GM19240 (cell line): ENCODE measurements around the gene SATL1.
"Not testable (repeated sequence)": the region's sequence is repeated elsewhere in the genome, so short reads cannot be mapped to it uniquely, and the experiment has no call there.

Experiments used
- DNase-seq: peaks from one replicate; pipeline ENCODE4 v3.0.0; 2011; ENCODE audit warnings: low spot score; ENCODE audit not compliant: insufficient read length

Gene SATL1, protein sequence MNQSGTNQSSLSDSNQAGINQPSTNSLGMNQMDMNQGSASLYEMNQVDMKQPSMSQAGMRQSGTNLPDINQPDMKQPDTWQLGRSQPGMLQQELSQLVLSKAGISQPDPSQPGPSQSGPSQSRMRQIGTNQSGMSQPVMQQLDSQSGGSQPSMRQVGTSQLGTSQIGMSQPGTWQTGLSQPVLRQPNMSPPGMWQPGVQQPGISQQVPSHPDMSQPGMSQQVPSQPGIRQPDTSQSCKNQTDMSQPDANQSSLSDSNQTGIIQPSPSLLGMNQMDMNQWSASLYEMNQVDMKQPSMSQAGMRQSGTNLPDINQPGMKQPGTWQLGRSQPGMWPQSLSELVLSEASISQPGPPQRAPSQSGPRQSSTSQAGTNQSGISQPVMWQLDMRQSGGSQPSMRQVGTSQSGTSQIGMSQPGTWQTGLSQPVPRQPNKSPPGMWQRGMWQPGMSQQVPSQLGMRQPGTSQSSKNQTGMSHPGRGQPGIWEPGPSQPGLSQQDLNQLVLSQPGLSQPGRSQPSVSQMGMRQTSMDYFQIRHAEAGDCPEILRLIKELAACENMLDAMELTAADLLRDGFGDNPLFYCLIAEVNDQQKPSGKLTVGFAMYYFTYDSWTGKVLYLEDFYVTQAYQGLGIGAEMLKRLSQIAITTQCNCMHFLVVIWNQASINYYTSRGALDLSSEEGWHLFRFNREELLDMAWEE

DNA sequence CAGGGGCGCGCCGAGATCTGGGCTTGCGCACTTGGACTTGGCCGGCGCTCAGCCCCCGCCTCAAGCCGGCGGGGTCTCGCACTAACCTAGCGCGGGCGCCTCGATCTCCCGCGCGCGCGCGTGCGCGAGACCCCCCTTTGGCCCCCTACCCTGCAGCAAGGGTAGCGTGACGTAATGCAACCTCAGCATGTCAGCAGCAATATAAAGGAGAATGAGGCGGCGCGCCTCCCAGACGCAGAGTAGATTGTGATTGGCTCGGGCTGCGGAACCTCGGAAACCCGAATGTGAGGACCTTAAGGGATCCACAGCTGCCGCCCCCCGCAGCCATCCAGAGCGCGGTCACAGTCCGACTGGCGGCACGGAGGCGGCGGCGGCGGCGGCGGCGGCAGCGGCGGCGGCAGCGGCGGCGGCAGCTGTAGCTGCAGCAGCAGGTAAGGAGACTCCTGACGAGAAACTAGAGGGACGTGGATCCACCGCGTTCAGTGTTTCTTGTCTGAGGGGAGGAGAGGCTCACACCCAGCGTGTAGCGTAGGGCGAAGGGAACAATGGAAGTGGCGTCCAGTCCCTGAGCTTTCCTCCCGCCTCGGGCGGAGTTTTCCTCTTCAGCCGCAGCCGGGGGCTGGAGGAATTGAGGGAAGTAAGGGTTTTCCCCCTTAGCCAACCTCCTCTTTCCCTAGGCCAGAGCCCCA is at the start of gene SATL1, which contains the start of gene ZNF711:
Gene SATL1, minus strand, starts transcription at position 19 of the 689 bp plus-strand sequence. CDS start 134,811 bp downstream, outside the sequence.
Gene ZNF711, plus strand, starts transcription at position 231 of the 689 bp plus-strand sequence. CDS start 3,582 bp downstream, outside the sequence.
- peak; percentile 1 for DNase-seq

DNA sequence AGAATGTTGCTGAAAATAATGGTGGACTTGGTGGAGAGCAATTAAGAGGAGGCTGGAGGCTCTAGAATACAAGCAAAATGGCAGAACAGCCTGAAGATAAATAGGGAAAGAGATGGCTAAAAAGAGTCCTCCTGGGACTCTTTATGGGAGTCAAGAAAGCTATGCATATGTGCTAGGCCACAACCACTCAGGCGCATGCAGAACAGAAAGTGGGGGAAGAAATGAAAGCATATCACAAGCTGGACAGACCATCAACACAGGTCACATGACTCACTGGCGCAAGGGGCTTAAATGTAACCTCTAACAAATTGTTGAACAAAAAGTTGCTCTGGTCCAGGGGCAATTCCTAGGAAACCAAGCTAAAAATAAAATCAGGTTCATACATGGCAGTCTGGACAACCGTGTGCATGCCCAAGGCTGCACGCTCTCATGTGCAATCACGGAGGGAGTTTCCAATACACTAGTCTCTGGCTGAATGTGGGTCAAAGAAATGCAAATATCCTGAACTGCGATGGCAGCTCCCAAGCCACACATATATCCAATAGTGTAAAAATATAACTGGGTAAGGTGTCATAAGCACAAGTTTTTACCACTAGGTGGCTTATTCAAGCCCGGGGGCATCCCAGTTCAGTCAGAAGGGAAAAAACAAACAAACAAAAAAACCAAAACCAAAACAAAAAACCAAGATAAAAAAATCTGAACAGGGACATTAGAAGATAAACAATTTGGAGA is 45.6 kb upstream of the SATL1 start:
- DNase-seq = no peak

DNA sequence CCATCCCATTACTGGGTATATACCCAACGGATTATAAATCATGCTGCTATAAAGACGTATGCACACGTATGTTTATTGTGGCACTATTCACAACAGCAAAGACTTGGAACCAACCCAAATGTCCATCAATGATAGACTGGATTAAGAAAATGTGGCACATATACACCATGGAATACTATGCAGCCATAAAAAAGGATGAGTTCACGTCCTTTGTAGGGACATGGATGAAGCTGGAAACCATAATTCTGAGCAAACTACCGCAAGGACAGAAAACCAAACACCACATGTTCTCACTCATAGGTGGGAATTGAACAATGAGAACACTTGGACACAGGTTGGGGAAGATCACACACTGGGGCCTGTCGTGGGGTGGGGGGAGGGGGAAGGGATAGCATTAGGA is 41.7 kb upstream of the SATL1 start:
- not testable (repeated sequence) for DNase-seq

DNA sequence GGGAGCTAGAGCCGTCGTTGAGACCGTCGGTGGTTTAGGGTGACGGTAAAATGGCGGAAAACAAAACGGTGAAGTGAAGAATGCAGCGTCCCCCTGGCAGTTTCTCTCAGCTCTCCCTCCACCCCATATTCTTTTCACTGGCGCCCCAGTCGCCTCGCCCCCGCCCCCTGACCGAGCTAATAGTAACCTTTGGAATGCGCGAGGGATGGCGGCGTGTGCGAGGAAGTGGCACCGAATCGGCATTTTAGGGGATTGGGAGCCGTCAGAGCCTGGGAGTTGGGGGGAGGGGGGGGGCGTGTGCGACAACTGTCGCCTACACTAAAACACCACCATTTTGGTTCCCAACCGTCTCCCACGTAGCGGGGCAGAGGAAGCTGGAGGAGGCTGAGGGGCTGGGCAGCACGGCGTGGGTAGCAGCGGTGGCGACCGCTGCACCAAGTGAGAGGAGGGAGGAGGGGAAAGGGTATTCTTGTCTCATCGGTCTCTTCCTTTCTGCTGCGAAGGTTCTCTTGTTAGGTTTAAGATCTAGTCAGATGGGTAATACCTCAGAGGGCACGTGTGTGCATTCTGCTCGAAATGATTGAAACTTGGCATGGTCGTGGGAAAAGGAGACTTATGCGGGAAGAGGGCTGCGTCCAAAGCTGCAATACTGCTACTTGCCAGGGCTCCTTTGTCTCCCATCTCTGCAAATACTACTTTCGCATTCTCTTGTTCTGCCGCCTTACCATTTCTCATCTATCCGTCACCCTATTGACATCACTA is 1.1 kb upstream of the SATL1 start:
- DNase-seq = no peak

DNA sequence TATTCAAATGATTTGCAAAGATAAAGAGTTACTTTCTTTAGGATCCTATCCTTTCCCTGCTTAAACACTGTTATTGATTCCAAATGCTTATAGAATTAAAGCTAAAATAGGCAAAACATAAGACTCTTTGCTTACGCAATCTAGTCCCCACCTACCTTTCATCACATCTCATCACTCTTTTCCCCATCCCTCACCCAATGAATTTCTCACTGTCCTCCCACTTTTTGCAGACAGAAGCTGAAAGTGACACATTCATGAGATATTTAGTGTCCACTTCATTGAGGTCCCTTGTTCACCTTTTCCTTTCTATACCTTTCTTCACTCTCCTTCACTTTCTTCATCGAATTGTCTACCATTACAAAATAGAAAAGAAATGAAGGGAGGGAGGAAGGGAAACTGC is 424 bp downstream of the SATL1 start:
- no peak for DNase-seq

DNA sequence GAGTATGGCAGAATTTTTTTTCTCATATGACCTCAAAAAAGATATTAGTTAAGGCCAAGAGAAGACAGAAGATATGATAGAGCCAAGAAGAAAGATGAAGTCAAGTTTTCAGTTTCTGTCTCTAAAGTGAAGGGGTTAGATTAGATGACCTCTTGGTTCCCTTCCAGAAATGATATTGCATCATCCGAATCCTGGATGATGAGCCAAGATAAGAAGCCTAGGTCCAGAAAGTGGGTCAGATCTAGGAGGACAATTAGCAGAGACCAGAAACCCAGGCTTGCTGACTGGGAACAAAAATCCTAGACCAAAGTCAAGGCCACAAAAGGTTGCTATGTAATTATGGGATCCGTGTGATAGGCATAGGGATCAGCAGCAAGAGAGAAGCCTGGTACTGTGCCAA is 20.2 kb downstream of the SATL1 start:
- DNase-seq = no peak

DNA sequence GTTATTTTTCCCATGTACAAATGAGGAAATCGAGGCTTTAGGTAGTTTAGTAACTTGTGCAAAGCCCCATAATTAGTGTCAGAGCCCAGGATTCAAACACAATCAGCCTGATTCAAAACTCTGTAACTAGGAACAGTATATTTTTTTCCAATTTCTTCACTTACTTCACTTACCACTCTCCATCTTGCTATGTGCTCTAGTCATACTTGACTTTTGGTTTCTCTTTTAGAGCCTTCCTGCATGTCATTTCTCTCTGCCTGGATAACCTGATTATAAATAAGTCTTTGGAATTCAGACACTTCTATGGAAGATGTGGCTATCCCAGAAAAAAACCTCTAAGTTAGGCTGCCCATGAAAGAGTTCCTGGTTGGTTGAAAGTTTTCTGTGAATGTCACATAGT is 22.2 kb downstream of the SATL1 start:
- no peak for DNase-seq

DNA sequence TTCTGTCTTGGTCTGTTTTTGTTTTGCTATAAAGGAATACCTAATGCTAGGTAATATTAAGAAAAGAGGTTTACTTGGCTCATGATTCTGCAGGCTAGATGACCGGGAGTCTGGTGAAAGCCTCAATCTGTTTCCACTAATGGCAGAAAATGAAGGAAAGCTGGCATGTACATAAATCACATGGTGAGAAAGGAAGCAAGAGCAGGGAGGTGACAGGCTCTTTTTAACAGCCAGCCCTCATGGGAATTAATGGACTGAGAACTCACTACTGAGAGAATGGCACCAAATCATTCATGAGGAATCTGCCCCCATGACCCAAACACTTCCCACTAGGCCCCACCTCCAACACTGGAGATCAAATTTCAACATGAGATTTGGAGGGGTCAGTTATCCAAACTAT is 27.6 kb downstream of the SATL1 start:
- DNase-seq = no peak

DNA sequence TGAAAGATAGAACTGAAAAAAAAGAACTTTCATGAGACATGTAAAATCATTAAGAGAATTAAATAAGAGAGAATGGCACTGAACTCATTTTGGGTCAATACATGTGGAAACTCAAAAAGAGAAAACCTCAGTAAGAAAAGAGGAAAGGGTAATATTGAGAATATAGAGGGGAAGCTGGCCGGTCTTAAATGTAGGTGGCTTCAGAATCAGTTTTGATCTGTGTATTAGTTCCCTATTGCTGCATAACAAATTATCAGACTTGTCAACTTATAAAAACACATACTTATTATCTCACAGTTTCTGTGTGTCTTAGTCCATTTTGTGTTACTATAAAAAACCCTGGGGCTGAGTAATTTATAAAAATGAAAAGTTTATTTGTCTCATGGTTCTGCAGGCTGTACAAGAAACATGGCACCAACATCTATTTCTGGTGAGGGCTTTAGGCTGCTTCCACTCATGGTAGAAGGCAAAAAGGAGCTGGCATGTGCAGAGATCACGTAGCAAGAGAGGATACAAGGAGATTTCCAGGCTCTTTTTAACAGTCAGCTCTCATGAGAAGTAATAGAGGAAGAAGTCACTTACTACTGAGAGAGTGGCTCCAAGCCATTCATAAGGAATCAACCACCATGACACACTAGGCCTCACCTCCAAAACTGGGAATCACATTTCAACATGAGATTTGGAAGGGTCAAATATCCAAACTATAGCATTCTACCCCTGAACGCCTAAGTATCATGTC is 29.6 kb downstream of the SATL1 start:
- DNase-seq = no peak

DNA sequence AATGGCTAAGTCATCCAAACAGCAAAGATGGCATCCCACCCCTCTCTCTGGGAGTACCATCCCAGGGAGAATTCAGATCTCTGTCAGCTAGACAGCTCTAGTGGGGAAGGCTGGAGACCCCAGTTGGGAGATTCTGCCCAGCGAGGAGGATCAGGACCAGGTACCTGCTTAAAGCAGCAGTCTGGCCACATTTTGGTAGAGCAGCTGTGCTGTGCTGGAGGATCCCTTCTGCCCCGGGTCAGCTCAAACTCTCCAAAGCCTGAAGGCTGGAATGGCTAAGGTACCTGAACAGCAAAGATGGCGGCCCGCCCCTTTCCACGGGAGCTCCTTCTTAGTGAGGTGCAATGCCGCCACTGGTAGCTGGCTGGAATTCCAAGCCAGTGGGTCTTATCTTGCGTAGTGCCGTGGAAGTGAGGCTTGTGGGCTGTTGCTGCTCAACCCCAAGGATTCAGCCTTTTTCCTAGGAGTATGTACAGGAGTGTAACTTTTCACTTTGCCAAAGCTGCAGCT is 40.1 kb downstream of the SATL1 start:
- DNase-seq = no peak

DNA sequence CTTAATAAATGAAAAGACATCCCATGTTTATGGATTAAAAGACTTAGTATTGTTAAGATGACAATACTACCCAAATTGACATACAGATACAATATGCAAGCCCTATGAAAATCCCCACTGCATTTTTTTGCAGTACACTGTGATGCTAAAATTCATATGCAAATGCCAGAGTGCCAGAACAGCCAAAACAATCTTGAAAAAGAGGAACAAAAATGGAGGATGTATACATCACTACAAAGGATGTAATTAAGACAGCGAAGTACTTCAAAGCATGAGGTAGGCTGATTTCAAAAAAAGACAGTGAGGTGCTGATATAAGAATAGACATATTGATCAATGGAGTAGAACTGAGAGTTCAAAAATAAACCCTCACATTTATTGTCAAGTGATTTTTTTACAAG is 47.3 kb downstream of the SATL1 start:
- no peak for DNase-seq

DNA sequence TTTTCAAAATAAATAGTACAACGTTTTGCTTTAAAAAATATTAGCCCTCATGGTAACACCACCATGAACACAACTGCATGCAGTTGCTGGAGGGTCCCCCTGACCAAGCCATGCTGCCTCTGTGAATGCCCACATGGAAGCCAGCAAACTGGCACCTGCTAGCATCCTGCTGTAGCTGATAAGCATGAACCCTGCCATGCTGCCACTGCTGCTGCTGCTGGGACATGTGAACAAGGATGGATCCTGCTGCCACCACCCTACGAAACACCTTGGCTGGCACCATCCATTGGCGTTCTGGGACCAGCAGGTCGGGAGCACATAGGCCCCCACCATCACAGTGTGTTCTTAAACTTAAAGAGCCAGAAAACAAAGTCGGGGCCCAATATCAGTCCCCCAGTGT is 83.9 kb downstream of the SATL1 start:
- DNase-seq = no peak

DNA sequence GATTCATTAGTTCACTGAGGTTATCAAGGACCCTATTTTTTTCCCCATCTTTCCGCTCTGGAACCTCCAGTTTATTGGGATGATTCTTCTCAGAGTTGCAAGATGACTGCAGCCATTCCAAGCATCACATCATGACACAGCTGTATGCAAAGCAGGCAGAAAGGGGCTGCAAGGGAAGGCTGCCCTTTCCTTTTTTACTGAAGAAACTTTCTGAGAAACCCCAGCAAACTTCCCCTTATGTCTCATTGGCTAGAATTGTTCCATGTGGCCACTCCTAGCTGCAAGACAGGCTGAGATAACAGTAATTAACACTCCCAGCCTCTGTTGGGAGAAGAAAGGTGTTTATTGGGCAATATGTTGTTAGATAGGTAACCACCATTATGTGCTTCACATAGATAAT is 102.6 kb downstream of the SATL1 start:
- no peak for DNase-seq

DNA sequence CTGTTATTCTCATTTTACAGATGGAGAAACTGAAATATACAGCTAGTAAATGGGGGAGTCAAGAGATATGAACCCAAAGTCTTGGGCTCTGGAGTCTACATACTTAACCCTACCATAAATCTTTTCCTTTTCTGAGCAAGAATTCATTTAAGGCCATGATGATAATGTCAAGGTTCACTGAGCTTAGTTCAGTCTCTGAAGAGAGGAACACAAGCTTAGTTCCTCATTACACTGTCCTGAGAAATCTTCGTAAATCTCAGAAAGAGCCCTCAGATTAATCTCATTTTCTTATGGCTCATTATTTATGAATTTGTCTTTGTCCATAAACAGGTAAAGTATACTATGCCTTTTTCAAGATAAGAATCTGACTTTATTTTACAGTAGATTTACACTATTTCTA is 104.2 kb downstream of the SATL1 start:
- DNase-seq = no peak

DNA sequence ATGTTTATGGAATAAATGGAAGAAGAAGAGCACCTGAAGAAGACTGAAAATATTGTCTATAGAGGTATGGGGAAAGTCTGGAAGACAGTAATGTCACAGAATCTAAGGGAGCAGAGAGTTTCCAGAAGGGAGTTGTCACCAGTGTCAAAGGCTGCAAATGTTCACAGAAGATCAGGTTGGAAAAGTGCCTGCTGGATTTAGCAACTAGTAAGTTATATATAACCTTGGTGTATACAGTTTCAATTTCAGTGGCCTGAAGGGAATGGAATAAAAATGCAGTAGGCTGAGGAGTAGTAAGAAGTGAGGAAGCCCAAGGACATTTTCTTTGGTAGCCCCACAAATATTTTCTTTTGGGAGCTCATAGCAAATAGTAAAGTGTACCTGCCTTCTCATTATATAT is 107.2 kb downstream of the SATL1 start:
- DNase-seq = no peak

DNA sequence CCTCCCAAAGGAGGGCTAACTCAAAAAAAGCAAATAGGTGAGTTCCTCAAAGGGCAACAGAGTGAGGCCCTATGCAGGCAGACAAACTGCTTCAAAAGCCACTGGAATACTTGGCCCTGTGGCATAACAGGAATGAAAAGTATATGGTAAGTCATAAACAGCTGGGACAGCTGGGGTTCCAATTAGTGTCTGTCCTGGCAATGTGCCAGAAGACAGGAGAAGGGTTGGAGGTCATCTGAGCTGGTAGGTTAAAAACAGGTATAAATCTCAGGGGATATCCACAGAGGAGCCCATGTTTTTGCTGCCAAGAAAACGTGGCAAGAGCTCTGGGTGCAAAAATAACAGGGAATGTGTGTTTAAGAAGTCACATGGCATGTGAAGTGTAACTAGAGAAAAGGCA is 128.3 kb downstream of the SATL1 start:
- DNase-seq = no peak

DNA sequence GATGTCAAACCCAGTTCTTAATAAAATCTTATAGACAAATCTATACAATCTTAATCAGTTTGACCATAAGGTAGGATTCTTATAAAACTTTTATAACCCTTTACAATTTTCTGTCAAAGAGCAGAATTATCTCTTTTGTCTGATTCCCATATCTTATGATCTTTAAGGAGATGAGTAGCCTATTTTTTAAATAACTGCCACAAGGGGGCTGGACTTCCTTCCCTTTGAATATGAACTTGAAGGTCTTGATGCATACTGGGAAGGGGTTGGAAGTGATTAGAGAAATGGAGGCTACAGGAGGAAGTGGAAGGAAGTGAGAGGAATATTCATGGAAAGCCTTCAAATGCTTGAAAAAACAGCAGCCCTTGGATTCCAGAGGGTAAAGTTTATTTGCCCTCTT is 128.8 kb downstream of the SATL1 start:
- no peak for DNase-seq

DNA sequence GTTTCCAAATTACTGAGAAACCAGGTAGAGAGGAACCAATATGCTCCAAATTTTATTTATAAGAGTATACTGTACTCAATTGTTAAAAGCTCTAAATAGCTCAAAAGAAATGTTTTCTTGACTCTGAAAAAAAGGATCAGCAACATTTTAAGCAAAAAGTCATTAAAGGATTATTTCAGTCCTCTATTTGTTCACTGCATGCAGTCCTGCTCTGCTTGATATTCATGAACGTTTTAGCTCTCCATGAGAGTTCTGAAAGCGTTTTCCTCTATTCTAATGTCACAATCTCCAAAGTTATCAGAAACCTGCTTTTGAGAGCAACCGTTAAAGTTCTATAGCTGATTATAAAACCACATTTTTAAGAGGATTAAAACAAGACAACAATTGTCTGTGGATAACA is 129.4 kb downstream of the SATL1 start:
- no peak for DNase-seq

DNA sequence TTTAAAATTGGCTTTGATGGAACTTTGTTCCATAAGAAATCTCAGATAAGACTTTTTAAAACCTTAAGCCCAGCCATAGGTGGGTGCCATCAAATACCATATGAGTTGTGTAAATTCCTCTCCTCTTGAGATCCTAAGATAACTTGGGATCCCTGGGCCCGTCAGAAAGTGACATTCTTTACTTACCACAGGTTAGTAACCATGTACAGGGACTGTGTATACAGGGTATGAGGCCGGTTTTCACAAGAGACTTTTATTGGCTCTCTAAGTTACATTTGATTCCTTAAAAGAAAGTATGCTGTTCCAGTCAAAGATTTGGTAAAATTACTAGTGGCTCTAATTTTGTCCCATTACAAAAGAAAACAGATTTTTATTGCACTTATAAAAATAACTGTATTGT is 129.8 kb downstream of the SATL1 start:
- DNase-seq = no peak

DNA sequence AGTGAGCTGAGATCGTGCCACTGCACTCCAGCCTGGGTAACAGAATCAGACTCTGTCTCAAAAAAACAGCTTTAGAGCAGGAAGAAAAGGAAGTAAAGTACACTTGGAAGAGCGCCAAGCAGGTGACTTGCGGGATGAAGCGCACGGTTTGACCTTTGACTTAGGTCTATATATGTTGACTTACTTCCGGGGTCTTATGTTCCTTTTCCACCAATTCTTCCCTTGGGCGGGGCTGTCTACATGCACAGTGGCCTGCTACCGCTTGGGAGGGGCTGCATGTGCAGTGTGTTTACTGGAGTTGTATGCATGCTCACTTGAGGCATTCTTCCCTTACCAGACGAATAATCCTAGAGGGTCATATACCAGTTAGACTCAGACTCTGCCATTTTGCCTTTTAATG is 131.3 kb downstream of the SATL1 start:
- no peak for DNase-seq
